Cardiac septum (tissue), 1 donor: ENCODE data around the gene SPAG16. TPM values are rescaled to one million over a fixed set of nuclear protein-coding genes. Genes with fewer than 3 reads are reported as not detected.

Experiments
- DNase-seq: peaks from one replicate; pipeline ENCODE4 v3.0.0-alpha.2; 2020; ENCODE audit warnings: low spot score
- intact Hi-C: fragments of 100-400 bp; cut with DNase I; formaldehyde crosslinking; loops from one replicate; pipeline ENCODE4 v1.14.0; 2022
- long read RNA-seq: library from polyadenylated mRNA; unstranded; transcript quantifications from one replicate; pipeline ENCODE4 v2.0.0, GENCODE V29; 2021
- total RNA-seq: library from RNA; stranded (reverse); fragmentation: NEBNext Ultra II Directional; extraction: Animal tissue kit (Norgen Biotek cat#: 25700); gene quantifications from one replicate; pipeline ENCODE4 v1.2.1, GENCODE V29; 2021
- donor health status: DM: no; HTN: no; CAD: no.

The SPAG16 gene
- 22.8 TPM for total RNA-seq
- long read RNA-seq, transcript SPAG16-207 (5 exons, 1,250 nt) = major isoform, 37 of 43 reads
- long read RNA-seq, partial matches to known transcripts = 3 of 43 reads
- long read RNA-seq, other reads (novel, unspliced or antisense) = 3 of 43 reads

DNA sequence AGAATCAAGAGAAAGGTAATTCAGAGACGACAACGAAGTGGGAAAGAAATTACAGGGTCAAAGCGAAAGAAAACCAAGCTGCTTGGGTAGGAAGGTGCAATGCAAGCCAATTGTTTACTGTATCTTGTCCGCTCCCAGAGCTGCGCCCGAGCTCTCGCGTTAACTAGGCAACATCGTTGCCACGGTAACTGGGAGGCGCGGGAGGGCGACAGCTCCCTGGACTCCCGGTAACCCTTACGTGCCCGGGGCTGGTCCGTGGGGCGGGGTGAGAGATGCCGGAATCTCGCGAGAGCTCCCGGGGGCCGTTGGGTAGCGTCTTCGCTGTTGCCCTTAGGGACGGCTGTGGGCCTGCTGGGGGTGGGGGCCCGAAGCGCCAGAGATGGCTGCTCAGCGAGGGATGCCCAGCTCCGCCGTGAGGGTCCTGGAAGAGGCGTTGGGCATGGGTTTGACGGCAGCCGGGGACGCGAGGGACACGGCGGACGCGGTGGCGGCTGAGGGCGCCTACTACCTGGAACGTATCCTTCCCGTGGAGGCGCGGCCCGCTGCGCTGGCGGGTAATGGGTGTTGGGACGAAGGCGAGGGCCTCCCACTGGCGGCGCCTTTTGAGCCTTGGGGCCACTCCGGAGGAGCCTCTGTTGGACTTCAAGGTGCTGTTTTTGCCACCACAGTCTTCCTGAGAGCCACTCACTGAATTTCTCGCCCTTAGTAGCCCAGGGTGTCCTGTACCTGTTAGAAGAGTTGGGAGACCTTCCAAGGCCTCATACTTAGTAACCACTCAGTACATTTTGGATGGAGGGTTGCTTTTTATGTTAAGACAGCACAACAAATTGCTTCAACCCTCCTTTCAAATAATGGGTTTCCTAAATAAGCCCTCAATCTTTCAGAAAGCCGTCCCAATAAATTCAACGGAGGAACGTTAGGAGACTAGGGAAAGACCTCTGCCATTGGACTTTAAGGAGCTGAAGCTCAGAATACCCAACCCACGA, at the start of gene SPAG16:
TSS of gene SPAG16 (plus strand) at position 360 of the 986 bp plus-strand sequence.
- DNase-seq = peak; percentile 94
- intact Hi-C loops = no loop called here

DNA sequence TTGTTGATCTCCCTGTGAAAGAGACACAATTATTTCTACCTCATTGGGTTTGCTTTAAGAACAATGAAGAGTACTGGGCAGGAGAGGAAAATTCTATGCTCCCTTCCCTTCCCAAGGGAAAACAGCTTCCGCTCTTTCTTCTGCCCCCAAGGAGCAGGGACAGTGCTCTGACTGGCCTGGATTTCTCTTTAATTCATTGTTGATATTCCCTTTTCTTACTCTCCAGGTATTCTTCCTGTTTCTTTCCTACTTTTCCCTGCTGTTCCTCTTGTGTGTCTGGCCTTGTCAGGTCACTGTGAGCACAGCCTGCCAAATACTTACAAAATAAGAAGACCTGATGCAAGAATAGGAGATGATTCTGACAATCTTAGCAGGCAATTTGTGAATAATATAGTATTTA, 49.6 kb upstream of the SPAG16 start:
- DNase-seq = no peak
- intact Hi-C loops = no loop called here

DNA sequence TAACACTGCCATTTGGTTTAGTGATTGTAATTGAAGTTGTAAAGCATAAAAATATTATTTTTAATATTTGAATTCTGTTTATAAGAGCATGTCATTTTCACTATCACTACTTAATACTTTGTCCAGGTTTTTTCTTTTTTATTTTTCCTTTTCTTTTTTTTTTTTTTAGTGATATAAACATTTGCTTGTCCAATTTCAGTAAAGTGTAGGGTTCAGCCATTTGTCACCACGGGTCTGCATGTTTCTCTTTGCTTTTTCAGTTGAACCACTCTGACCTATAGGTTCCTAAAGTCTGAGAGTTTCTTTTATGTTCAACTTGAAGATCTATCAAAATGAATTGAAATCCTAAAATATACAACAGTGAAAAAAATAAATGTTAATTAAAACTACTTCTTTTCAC, 48.5 kb upstream of the SPAG16 start:
- DNase-seq = no peak
- intact Hi-C loops = no loop called here

DNA sequence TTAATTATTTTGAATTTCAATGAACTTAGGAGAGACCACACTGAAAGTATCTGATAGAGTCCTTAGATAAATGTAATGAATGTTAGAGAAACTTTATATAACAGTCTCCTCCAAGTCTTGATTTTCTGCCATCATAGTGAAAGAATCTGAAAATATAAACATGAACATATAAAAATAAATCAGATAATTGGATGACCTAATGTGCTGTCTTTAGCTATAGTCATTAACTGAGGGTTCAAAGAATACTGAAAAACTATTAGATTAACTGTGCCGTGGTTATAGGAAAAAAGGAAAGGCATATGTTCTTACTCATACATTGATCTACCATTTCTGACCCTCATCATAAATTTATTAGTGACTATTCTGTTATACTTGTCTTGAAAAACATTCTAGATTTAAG, 47.0 kb upstream of the SPAG16 start:
- intact Hi-C loops = no loop called here
- no peak for DNase-seq

DNA sequence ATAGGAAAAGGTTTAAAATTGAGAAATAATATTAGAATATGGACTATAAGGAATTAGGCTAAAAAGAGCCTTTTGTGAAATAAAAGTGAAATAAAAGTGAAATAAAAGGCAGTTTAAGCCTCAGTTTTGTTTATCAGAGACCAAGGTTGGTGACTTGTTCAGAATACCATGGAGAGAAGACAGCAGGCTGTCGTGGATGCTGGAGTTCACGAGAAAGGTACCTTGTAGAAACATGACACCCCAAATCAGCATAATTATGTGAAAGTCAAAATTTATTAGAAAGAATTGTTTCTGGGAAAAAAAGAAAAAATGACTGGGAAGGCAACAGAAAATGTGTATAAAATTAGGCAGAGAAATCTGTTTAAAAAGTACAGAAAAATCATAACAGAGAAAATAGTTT, 46.5 kb upstream of the SPAG16 start:
- intact Hi-C loops = no loop called here
- no peak for DNase-seq

DNA sequence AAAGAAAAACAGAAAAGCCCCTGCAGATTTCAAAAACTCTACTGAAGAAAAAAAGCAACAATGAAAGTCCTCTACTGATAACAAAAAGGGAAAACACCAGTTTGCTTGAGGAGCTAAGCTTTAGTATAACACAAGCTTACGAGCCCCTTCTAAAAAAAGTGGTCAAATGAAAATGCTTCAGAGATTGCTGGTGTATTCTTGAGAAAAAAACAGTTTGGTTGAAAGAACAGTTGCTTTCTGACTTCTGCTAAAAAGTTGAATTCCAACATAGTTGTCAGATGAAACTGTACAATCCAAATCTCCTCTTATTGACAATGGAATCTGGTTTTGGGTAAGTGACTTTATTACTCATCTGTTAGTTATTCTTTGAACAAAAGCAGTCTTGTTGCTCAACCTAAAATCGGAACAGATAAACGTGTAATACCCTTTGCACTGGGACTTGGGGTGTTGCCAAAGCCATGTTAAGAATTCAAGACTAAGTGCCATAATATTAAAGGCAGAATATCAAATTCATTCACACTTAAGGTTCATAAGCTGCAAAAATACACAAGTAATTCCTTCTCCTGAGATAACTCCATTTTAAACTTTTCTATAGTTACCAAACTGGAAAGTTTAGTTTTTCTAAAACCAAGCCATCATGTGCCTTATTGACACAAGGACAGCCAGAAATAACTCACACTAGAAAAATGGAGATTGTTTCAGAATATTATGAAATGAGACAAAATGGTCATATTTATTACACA, 45.3 kb upstream of the SPAG16 start:
- DNase-seq = no peak
- intact Hi-C loops = no loop called here

DNA sequence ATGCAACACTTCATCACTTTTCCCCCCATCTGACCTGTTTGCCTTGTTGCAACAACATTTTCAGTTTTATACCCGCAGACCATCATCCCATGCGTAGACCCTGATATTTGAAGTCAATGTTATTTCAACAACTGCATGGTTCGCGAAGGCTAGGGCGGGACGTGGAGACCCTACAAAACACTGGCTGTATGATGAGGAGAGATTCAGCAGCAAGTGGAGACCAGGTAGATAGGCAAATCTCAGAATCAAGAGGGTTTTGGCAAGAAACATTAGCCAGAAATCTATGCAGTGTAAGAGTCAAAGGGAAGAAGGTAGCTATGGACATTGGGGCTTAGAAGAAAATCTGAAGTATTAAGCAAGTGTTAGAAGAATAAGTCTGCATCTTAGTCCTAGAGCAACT, 42.4 kb upstream of the SPAG16 start:
- intact Hi-C loops = loop anchor here (10.0 kb wide), 1 partner anchor 557 kb away; no protein-coding TSS in a partner anchor
- DNase-seq = no peak

DNA sequence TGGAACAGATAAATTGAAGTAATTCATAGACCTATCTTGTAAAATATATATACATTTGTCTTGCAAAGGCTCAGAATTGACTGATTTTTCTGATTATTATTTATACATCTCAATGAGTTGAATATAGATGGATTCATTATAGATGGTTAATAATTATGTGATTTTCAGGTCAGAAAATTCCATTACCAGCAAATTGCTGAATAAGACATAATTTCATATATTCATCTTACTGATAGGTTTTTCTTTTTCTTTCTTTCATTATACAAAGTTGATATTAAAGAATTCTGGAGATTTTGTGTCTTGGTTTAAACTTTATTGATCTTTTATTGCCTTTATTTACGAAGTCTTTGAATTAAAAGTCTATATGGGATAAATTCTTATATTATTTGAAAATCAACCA, 41.6 kb upstream of the SPAG16 start:
- intact Hi-C loops = loop anchor here (10.0 kb wide), 1 partner anchor 558 kb away; no protein-coding TSS in a partner anchor
- DNase-seq = no peak

DNA sequence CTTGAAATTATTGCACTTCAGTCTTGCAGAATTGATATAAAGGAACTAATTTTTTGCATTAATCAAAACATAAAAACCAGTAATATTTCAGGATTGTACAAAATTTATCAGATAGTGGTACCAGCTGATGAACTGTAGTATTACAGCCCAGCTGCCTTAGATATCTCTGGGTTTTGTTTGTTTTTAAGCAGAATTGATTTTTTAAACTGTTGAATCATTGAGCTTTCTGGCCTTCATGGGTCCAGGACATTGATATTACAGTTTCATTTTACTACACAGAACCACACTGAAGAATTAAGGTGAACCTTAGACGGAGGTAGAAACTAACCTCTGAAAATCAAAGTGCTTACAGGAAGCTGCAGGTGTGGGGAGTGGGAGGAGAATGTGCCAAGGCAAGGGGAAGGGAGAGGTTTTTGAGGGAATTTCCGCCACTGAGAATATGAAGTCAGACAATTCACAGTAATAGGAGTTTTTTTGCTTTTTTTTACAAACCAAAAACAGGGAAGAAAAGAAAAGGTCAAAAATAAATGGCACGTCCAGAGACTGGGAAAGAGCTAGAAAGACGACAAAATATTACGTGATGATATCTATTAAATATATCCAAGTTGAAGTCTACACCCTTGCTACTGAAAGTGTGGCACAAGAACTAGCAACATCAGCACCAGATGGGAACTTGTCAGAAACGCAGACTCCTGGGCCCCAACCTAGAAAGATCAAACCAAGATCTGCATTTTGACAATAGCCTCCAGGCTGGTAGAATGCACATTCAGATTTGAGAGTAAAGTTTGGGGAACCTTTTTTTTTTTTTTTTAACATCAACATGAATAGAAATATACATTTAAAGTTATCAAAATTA, 40.8 kb upstream of the SPAG16 start:
- DNase-seq = no peak
- intact Hi-C loops = loop anchor here (10.0 kb wide), 1 partner anchor 559 kb away; no protein-coding TSS in a partner anchor

DNA sequence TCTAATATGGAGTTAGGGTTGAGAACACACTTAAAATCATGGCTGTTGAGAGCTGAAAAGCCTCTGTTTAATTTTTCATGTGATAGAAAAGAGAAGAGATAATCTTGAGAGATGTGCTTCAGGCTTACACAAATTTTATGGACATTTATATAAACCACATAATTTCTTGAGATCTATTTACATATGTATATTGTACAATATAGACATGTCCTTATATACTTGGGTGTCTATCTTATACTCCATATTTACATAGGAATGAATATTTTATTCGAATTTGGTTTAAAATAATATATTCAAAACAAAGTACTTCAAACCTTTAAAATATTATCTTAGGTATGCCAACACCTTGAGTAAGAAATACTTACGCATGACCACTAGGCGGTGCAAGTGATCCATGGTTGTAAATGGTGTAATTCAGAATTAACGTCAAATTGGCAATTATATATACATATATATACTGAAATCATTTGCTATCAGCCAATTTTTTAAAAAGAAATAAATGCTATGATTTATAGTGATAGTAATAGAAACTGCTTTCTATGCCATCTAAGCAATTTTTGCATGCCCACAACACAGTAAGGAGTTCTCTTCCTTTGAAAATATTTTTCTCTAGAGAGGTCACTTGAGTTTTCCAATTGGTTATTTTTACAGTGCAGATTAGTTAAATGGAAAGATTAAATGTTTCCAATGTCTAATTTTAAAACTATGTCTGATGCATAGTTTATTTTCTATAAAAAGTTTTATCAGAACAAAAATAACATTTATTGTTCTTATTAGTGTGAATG, 37.6 kb upstream of the SPAG16 start:
- no peak for DNase-seq
- intact Hi-C loops = loop anchor here (10.0 kb wide), 1 partner anchor 562 kb away; no protein-coding TSS in a partner anchor

DNA sequence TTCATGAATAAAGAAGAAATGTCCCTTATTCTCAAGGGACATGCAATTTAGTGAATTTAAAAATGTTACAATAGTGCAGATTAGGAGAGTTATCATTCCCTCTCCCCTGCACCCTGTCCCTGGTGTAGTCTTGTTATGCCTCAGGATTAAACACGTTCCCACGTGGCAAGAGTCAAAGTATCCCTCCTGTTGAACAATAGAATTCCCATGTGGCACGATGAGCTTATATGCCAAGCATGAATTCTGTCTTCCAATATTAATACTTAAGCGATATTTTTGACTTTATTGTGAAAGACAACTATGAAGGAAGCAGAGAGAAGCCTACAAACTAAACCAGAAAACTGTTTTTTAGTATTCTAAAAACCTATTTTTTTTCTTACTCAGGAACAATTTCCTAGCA, 36.7 kb upstream of the SPAG16 start:
- no peak for DNase-seq
- intact Hi-C loops = loop anchor here (10.0 kb wide), 1 partner anchor 563 kb away; no protein-coding TSS in a partner anchor

DNA sequence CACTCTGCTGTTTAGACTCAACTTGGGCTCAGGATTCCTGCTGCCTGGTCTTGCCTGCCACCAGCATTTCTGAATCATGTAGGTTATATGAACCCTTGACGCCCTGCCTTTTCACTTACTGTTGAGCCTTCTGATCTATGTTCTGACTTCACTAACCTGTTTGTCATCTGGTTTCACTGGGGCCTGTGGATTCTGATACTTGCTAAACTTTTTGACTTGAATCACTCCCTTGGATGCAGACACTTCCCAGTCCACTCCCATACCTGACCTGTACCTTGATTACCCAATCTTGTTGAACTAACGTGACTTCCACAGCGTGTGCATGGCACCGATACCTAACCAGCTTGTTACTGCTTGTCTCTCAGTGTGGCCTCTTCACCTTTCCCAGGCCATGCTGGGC, 35.6 kb upstream of the SPAG16 start:
- intact Hi-C loops = loop anchor here (10.0 kb wide), 1 partner anchor 564 kb away; no protein-coding TSS in a partner anchor
- no peak for DNase-seq

DNA sequence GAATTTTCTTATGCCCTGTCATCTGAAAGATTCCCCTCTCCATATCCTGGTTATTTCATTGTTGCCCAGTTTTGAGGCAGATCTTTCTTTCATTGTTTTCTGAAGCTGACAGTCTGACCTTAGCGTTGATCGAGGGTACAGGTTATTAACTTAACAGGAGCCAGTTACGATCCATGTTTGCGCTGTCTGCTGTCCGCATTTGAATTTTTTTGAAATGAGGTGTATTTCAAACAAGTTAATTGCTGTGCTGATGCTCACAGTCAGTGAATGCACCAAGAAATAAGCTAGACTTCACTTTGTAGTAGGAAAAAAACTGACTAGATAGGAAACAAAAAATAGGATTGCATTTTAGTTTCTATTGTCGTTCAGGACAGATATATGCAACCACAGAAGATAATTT, 34.8 kb upstream of the SPAG16 start:
- intact Hi-C loops = loop anchor here (10.0 kb wide), 1 partner anchor 565 kb away; no protein-coding TSS in a partner anchor
- no peak for DNase-seq

DNA sequence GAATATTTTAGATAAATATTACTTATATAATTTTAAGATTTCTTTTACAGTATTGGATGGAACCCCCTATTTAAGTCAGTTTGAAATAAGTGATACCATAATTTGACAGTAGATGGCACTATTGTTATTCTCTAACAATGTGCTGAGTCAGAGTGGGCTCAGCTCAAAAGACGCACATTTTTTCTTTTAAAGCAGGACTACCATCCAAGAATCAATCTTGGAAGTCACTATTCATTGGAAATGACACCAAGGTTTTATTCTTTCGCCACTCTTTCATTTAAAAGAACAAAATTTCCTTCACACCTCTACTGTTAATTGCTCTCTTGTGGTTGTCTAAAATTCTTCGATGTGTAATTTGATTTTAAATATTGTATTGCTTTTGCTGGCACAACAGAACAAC, 32.6 kb upstream of the SPAG16 start:
- intact Hi-C loops = loop anchor here (10.0 kb wide), 1 partner anchor 683 kb away; no protein-coding TSS in a partner anchor

DNA sequence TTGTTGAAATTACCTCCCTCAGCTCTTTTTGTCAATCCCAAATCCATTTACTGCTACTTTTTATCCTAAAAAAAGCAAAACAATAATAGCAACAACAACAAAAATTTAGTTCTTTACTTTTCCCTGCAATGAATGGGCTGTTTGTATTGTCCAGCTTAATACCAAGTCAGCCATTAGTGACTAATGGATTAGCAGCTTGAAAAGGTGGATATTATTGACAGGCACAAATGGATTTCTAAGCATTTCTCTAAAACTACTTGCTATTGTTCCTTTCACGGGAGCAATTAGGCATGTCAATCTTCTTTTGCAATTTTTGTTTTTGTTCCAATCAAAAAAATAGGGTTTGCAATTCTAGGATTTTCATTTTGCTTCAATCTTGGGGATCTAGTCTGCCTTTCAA, 32.1 kb upstream of the SPAG16 start:
- intact Hi-C loops = loop anchor here (10.0 kb wide), 1 partner anchor 683 kb away; no protein-coding TSS in a partner anchor
- DNase-seq = no peak

More for the DNA sequence above, 32.6 kb upstream of the SPAG16 start:
- no peak for DNase-seq

DNA sequence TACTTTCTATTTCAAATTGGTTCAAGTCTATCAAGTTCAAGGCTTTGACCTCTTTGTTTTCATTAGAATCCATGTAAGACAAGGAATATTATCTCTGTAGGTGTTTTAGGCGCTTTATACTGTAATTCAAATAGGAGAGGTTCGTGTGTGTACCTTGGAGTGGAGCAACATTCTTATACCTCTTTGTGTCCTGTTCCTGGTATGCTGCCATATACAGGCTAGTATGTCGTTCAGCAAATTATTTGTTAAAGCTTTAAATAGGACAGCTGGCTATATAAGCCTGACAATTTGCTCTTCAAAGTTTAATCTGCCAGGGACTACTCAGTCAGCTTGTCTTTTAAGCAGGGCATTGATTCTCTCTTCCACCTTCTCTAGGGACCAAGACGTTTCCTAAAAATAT, 31.1 kb upstream of the SPAG16 start:
- DNase-seq = no peak
- intact Hi-C loops = loop anchor here (10.0 kb wide), 1 partner anchor 682 kb away; no protein-coding TSS in a partner anchor

DNA sequence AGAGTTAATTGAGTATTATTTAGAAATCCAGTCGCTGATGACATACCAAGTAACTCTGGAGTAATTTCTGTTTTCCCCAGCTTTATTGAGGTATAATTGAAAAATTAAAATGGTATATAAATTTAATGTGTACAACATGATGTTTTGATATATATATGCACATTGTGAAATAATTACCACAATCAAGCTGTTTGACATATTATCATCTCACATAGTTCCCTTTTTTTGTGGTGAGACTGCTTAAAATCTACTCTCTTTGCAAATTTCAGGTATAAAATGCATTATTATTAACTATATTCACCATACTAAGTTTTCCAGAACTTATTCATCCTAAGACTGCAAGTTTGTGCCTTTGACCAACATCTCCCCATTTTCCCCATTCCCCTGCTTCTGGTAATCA, 25.0 kb upstream of the SPAG16 start:
- DNase-seq = no peak
- intact Hi-C loops = loop anchor here (10.0 kb wide), 1 partner anchor 676 kb away; no protein-coding TSS in a partner anchor

DNA sequence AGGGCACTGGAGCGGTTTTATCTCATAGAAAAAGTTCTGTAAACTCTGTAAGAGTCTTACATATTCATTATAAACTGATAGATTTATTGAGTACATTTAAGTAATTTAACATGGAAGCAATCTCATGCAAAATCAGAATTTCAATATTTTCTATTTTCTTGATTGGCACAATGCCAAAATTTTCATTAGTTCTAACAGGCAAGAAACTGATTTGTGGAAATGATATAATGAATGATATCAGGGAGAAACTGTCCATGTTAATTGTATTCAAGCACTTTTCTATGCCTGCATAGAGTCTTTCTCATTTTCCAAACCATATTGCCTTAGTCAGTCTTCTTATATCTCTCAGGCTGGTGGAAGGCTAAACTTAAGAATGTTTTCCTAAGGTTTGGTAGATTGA, 23.0 kb upstream of the SPAG16 start:
- no peak for DNase-seq
- intact Hi-C loops = no loop called here
